Stomach smooth muscle (tissue), 2 donors: ENCODE measurements around the gene SCUBE1.

Experiments used
- H3K27ac ChIP-seq: one replicate; pipeline ENCODE4 v1.7.0; 2013; ENCODE audit warnings: mild to moderate bottlenecking, low read length, inconsistent platforms
- H3K27me3 ChIP-seq, 2 donors: one replicate each; pipeline ENCODE4 v1.7.0; 2013; ENCODE audit warnings: low read length in 2 of 2; ENCODE audit not compliant: insufficient read depth in 2 of 2, control insufficient read depth in 1 of 2
- H3K36me3 ChIP-seq, 2 donors: one replicate each; pipeline ENCODE4 v1.7.0; 2013; ENCODE audit warnings: low read length in 2 of 2; ENCODE audit not compliant: control insufficient read depth in 2 of 2, insufficient read depth in 2 of 2
- H3K4me1 ChIP-seq: one replicate; pipeline ENCODE4 v1.7.0; 2013; ENCODE audit warnings: low read length; ENCODE audit not compliant: control insufficient read depth, insufficient read depth
- H3K4me3 ChIP-seq, 2 donors: one replicate each; pipeline ENCODE4 v1.7.0; 2013; ENCODE audit warnings: low read length in 2 of 2
- H3K9ac ChIP-seq, 2 donors: one replicate each; pipeline ENCODE4 v1.7.0; 2013; ENCODE audit warnings: low read length in 2 of 2, mild to moderate bottlenecking in 1 of 2
- H3K9me3 ChIP-seq, 2 donors: one replicate each; pipeline ENCODE4 v1.7.0; 2013; ENCODE audit warnings: low read length in 2 of 2; ENCODE audit not compliant: control insufficient read depth in 2 of 2
- donor health status: healthy.
- donor health status: Pancreatic carcinoma.

Gene SCUBE1

DNA sequence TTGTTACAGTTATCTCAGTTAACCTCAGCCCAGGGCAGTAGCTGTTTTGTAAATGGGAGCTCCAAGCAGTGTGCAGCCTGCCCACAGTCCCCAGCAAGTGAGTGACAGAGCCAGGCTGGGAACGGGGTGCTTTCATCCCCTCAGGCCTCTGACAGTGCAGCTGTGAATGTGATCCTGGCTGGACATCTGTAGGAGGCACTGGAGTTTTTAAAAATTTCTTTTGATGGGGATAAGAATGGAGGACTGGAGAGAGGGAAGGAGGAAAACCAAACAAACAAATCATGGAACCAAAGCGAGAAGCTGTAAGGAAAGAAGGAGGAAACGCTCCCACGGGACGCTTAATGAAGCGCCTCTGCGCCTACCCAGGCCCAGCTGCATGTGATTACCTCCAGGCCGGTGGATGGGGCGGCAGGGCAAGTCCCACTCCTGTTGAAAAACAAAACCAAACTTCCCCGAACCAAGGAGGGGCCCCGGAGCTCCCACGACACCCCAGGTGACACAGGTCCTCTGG, 40.6 kb downstream of the SCUBE1 start:
- no peaks in the 10 kb centered on the region for H3K9me3 ChIP-seq
- no peaks in the 10 kb centered on the region for H3K36me3 ChIP-seq
- H3K9ac ChIP-seq = no peak overlapping the region
- no peaks in the 10 kb centered on the region for H3K27me3 ChIP-seq
- H3K27ac ChIP-seq = peak overlapping the region; percentile 24
- peaks cover 70% of the 10 kb centered on the region for H3K4me1 ChIP-seq
- no peak overlapping the region for H3K4me3 ChIP-seq

DNA sequence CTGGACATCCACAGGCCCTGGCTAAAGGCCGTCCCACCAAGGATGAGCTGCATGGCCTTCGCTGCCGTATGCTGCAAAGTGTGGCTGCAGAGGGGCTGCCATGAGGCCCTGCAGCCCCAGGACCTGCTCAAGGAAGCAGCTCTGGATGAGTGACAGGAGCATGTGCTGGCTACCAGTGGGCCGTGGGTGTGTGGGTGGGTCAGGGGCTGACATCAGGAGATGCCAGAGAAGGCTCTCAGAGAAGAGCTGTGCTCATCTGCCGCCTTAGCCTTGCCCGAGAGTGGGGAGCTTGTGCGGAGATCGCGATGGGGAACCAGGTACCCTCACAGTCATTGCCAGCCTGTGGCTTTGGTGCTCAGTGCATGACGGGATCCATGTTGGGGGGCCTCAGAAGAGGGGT, 41.3 kb downstream of the SCUBE1 start:
- H3K27ac ChIP-seq = peak overlapping the region; percentile 24

DNA sequence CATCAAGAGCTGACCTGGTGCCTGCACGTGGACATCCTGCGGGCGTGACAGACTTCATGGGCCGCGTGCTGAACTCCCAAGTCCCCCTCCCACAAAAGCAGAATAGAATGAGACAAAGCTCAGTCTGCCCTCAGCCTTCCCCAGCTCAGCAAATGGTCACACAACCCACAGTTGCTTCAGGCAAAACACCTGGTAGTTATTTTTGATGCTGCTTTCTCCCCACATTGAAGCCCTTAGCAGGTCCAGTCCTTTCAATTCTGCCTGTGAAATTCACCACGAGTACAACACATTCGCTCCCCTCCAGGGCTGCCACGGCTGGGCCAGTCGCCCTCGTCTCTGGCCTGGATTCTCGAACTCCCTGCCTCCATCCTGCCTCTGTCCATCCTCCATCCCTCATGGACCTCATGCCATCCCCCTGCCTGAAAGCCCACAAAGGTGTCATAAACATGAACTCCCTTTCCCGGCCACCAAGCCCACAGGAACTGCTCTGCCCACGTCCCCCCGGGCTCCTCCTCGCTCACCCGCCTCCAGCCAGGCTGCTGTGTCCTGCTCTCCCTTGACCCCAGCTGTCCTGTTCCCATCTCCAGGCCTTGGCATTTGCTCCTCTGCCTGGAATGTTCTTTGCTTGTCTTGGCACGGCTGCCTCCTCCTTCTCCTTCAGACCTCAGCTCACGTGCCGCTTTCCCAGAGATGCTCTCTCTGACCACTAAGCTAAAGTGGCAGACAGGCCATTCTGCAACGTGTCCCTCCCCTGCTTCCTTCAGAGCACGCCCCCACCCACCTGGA, 42.1 kb downstream of the SCUBE1 start:
- no peaks in the 10 kb centered on the region for H3K27me3 ChIP-seq
- peaks cover 70% of the 10 kb centered on the region for H3K4me1 ChIP-seq
- peak overlapping the region in 1 of 2 donors; percentile 8 for H3K4me3 ChIP-seq
- H3K9me3 ChIP-seq = no peaks in the 10 kb centered on the region
- no peaks in the 10 kb centered on the region for H3K36me3 ChIP-seq
- no peak overlapping the region for H3K9ac ChIP-seq
- H3K27ac ChIP-seq = peak overlapping the region; percentile 24

More for the DNA sequence above, 41.3 kb downstream of the SCUBE1 start:
- no peaks in the 10 kb centered on the region for H3K27me3 ChIP-seq
- H3K9me3 ChIP-seq = no peaks in the 10 kb centered on the region
- H3K4me3 ChIP-seq = no peak overlapping the region
- no peak overlapping the region for H3K9ac ChIP-seq
- H3K36me3 ChIP-seq = no peaks in the 10 kb centered on the region
- peaks cover 70% of the 10 kb centered on the region for H3K4me1 ChIP-seq

DNA sequence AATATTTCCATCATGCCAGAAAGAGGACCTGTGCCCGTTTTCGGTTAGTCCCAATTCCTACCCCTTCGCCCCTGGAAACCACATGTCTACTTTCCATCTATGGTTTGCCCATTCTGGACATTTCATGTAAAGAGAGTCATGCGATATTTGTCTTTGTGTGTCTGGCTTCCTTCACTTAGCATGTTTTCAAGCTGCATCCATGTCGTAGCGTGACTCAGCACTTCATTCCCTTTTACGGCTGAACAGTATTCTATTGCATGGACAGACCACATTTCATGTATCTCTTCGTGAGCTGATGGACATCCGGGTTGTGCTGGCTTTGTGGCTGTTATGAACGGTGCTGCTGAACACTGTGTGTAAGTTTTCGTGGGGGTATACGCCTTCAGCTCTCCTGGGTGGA, 43.4 kb downstream of the SCUBE1 start:
- H3K4me3 ChIP-seq = no peak overlapping the region
- H3K9ac ChIP-seq = no peak overlapping the region
- no peaks in the 10 kb centered on the region for H3K9me3 ChIP-seq
- H3K36me3 ChIP-seq = no peaks in the 10 kb centered on the region
- no peak overlapping the region for H3K27ac ChIP-seq
- H3K4me1 ChIP-seq = peaks cover 71% of the 10 kb centered on the region
- no peaks in the 10 kb centered on the region for H3K27me3 ChIP-seq

DNA sequence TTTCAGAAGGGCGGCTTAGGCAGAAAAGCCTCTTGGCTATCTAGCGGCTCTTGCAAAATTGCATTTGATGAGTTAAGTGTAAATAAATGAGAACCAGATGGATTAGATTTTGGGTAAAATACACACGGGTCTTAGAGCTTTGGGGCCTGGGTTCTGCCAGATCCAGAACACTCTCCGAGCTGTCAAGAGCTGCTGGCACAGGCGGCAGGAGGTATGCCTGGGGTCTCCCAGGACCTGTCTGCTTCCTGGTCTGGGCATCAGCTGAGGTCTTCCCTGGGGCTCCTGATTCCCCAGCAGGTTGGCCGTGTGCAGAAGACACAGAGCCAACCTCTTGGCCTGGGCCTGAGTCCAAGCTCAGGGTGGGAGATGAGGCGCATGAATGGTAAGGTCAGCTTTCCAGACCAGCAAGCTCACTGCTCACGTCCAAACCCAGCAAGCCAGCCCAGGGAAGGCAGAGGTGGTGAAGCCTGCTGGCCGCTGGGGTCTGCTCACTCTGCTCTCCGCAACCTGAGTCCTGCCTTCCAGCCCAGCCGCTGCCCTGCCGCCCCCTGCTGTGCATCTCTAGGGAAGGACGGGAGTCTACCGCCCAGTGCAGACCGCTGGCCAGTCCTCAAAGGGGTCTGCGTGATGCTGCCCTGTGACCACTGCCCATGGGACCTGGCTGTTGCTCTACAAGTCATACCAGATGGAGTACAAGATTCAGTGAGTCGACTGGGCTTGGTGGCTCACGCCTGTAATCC, 44.9 kb downstream of the SCUBE1 start:
- Histone ChIP-seq H3K4me1 (peaks cover 74% of the 10 kb centered on the region), H3K9me3 (no peaks in the 10 kb centered on the region), H3K9ac (no peak overlapping the region), H3K27me3 (no peaks in the 10 kb centered on the region), H3K27ac (peak overlapping the region; percentile 37), H3K36me3 (no peaks in the 10 kb centered on the region), H3K4me3 (no peak overlapping the region)

DNA sequence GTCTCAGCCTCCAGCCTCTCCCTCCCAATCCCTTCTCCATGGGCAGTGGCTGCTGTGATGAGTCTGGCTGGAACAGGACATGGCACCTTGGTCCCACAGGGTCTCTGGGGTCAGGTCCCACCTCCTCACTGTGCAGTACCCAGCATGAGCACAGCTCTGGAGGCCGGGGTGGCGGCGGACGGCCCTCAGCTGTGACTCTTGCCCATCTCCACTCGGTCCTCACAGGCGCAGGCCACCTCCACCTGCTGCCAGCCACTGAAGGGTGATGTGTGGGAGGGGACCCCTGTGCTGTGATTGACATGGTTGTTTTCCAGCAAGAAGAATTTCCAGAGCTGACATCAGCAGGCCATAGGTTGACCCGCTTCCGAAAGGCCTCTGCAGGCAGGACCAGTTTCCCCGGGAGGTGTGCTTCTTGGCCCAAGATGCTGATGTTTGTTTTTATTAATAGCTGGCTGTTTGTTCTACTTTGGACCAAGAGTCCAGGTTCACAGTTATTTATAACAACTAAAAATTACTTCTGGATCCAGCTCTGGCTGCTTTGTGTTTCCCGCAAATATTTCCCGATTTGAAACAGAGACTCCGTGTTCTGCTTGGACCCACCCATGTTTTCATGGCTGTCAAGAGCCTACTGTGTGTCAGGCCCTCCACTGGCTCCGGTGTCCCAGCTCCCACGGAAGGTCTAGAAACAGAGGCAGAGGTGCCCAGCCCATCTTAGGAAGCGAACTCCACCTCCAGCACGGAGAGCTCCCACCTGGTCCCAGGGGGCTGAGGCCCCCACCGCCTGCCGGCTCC, 45.7 kb downstream of the SCUBE1 start:
- H3K4me3 ChIP-seq = peak overlapping the region in 1 of 2 donors; percentile 44
- H3K9ac ChIP-seq = no peak overlapping the region
- peak overlapping the region; percentile 41 for H3K27ac ChIP-seq
- no peaks in the 10 kb centered on the region for H3K9me3 ChIP-seq
- no peaks in the 10 kb centered on the region for H3K36me3 ChIP-seq
- H3K4me1 ChIP-seq = peaks cover 78% of the 10 kb centered on the region
- no peaks in the 10 kb centered on the region for H3K27me3 ChIP-seq

DNA sequence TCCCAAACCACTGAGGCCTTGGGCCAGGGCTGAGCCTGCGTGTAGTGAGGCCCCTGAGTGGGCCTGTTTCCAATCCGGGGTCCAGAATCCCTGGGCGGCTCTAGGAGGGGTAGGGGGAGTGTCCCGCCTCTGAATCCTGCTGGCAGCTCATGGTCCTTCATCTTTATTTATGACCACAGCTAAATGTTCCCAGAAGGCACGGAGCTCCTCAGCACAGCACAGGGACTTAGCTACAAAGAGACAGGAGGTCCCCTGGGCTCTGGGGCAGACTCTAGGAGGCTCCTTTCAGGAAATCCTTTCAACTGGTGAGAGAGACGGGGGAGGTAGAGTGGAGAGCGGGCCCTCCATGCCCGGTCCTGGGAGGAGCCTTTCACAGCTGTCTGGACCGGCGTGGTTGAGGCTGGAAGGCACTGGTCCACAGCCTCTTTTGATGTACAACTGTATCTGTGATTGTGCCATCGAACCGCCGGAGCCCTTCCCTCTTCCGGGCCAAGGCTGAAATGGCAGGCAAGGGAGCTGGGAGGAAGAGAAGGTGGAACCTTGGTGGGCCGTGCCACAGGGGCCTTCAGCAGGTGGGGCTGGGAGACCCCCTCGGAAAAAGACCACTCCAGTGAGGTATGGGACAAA, 46.8 kb downstream of the SCUBE1 start:
- no peaks in the 10 kb centered on the region for H3K9me3 ChIP-seq
- peak overlapping the region in 1 of 2 donors; percentile 8 for H3K4me3 ChIP-seq
- no peaks in the 10 kb centered on the region for H3K36me3 ChIP-seq
- H3K27ac ChIP-seq = peak overlapping the region; percentile 41
- no peak overlapping the region for H3K9ac ChIP-seq
- H3K4me1 ChIP-seq = peaks cover 76% of the 10 kb centered on the region
- no peaks in the 10 kb centered on the region for H3K27me3 ChIP-seq

DNA sequence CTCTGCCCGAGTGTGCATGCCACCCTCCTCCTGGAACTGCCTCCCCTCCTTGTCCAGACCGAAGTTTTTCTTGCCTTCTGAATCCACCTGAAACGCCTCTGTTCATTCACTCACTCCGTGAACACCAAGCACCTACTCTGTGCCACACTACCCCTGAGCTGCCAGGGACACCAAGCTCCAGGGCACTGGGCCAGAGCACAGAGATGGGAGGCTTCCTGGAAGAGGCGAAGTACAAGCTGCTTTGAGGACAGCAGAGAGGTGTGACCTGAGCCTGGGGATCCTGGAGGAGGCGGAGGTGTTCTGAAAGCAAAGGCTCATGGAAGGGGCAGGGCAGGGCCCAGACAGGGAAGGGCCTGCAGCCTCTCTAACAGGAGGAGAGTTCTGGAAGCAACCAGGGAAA, 47.5 kb downstream of the SCUBE1 start:
- H3K9me3 ChIP-seq = no peaks in the 10 kb centered on the region
- H3K27ac ChIP-seq = peak overlapping the region; percentile 55
- H3K36me3 ChIP-seq = no peaks in the 10 kb centered on the region
- no peak overlapping the region for H3K9ac ChIP-seq
- peaks cover 79% of the 10 kb centered on the region for H3K4me1 ChIP-seq
- no peak overlapping the region for H3K4me3 ChIP-seq
- no peaks in the 10 kb centered on the region for H3K27me3 ChIP-seq

DNA sequence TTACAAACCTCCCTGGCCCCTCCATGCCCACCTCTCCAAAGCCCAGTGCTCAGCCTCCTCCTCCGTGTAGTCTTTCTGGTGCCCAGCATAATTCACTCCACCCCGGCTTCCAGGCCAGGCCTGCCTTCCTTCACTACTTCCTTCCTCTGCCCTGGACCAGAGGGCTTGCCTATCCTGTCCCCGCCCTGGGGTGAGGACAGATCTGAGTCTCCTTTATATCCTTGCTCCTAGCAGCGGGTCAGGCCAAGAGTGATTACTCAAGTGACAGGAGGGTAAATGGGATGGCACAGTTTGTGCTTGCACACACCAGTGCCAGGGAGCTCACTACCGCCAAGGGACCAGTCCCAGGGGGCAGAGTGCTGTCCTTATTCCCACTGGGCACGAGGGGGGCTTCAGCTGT, 48.0 kb downstream of the SCUBE1 start:
- Histone ChIP-seq H3K4me3 (no peak overlapping the region), H3K9me3 (no peaks in the 10 kb centered on the region), H3K36me3 (no peaks in the 10 kb centered on the region), H3K9ac (no peak overlapping the region), H3K27ac (peak overlapping the region; percentile 55), H3K27me3 (no peaks in the 10 kb centered on the region), H3K4me1 (peaks cover 84% of the 10 kb centered on the region)
